HepG2 (cell line): ENCODE measurements around the gene TBL2. TPM values are rescaled to one million over a fixed set of nuclear protein-coding genes. Genes with fewer than 3 reads are reported as not detected.

ENCODE experiments used
- AGO2 ChIP-seq: fragments of 200-400 bp; formaldehyde crosslinking; optimal IDR thresholded peaks from 2 replicates; pipeline ENCODE3; 2017; ENCODE audit warnings: mild to moderate bottlenecking, low read depth, low read length, moderate library complexity
- CBX1 ChIP-seq: IDR thresholded peaks from one replicate; pipeline ENCODE4 v1.6.1; 2016; ENCODE audit warnings: antibody characterized with exemption, low read depth
- CBX5 ChIP-seq: sonication (generic); formaldehyde crosslinking; IDR thresholded peaks from 2 replicates; pipeline ENCODE4 v1.4.0; 2020; ENCODE audit warnings: missing genetic modification reagents, borderline replicate concordance
- CCAR2 ChIP-seq: fragments of 200-400 bp; formaldehyde crosslinking; optimal IDR thresholded peaks from 2 replicates; pipeline ENCODE3; 2018; ENCODE audit warnings: low read depth, mild to moderate bottlenecking, low read length, moderate library complexity
- EHMT2 ChIP-seq: fragments of 200-600 bp; sonication (generic); IDR thresholded peaks from 2 replicates; pipeline ENCODE4 v1.7.0; 2017; ENCODE audit warnings: antibody characterized with exemption, low read depth, low read length, borderline replicate concordance
- ESRRA ChIP-seq: sonication (generic); formaldehyde crosslinking; IDR thresholded peaks from 2 replicates; pipeline ENCODE4 v1.5.1; 2020; ENCODE audit warnings: mild to moderate bottlenecking, low read depth, missing genetic modification reagents
- MED1 ChIP-seq: sonication (generic); formaldehyde crosslinking; IDR thresholded peaks from 2 replicates; pipeline ENCODE4 v1.4.0; 2020; ENCODE audit warnings: missing genetic modification reagents
- NR2C2 ChIP-seq: sonication (generic); formaldehyde crosslinking; IDR thresholded peaks from 2 replicates; pipeline ENCODE4 v1.4.0; 2020; ENCODE audit warnings: missing genetic modification reagents, mild to moderate bottlenecking, moderate library complexity, borderline replicate concordance
- POLR2G ChIP-seq: fragments of 200-400 bp; formaldehyde crosslinking; IDR thresholded peaks from 2 replicates; pipeline ENCODE4 v1.6.1; 2018; ENCODE audit warnings: mild to moderate bottlenecking, low read depth, low read length, moderate library complexity
- PRPF4 ChIP-seq: fragments of 200-400 bp; formaldehyde crosslinking; IDR thresholded peaks from 2 replicates; pipeline ENCODE4 v1.6.1; 2016; ENCODE audit warnings: low read length, low read depth; ENCODE audit not compliant: poor library complexity, severe bottlenecking
- REL ChIP-seq: sonication (generic); formaldehyde crosslinking; conservative IDR thresholded peaks from 2 replicates; pipeline ENCODE4 v1.8.0; 2022; ENCODE audit warnings: mild to moderate bottlenecking, missing genetic modification reagents, moderate library complexity
- SRSF9 ChIP-seq: fragments of 200-400 bp; formaldehyde crosslinking; IDR thresholded peaks from 2 replicates; pipeline ENCODE4 v1.6.1; 2018; ENCODE audit warnings: borderline replicate concordance, mild to moderate bottlenecking, low read depth, low read length; ENCODE audit not compliant: insufficient read depth, poor library complexity, severe bottlenecking
- TBP ChIP-seq: sonication (generic); formaldehyde crosslinking; IDR thresholded peaks from 2 replicates; pipeline ENCODE4 v1.5.0; 2020; ENCODE audit warnings: missing genetic modification reagents
- USF2 ChIP-seq, 2 experiments: sonication (generic) in 1 of 2; formaldehyde crosslinking in 1 of 2; IDR thresholded peaks; 2 replicates each; pipeline versions ENCODE4 v1.5.1 to v1.6.1; 2011 to 2020; ENCODE audit warnings: borderline replicate concordance in 1 of 2, low read depth in 1 of 2, low read length in 1 of 2, mild to moderate bottlenecking in 1 of 2, missing genetic modification reagents in 1 of 2, moderate library complexity in 1 of 2
- ZIK1 ChIP-seq: sonication (generic); formaldehyde crosslinking; IDR thresholded peaks from 2 replicates; pipeline ENCODE4 v1.5.0; 2020; ENCODE audit warnings: mild to moderate bottlenecking, low read depth, missing genetic modification reagents, borderline replicate concordance
- ZKSCAN5 ChIP-seq: sonication (generic); formaldehyde crosslinking; IDR thresholded peaks from 2 replicates; pipeline ENCODE4 v1.5.1; 2020; ENCODE audit warnings: mild to moderate bottlenecking, missing genetic modification reagents
- ZNF326 ChIP-seq: sonication (generic); formaldehyde crosslinking; IDR thresholded peaks from 2 replicates; pipeline ENCODE4 v1.4.0; 2020; ENCODE audit warnings: missing genetic modification reagents, borderline replicate concordance
- ZNF367 ChIP-seq: sonication (generic); formaldehyde crosslinking; IDR thresholded peaks from 2 replicates; pipeline ENCODE4 v1.4.0; 2020; ENCODE audit warnings: missing genetic modification reagents, borderline replicate concordance
- ZNF615 ChIP-seq: sonication (generic); formaldehyde crosslinking; IDR thresholded peaks from 2 replicates; pipeline ENCODE4 v1.5.0; 2020; ENCODE audit warnings: mild to moderate bottlenecking, missing genetic modification reagents, borderline replicate concordance
- ZNF768 ChIP-seq: sonication (generic); formaldehyde crosslinking; IDR thresholded peaks from 2 replicates; pipeline ENCODE4 v1.4.0; 2020; ENCODE audit warnings: missing genetic modification reagents
- ZNF784 ChIP-seq: sonication (generic); formaldehyde crosslinking; IDR thresholded peaks from 2 replicates; pipeline ENCODE4 v1.5.1; 2020; ENCODE audit warnings: missing genetic modification reagents, mild to moderate bottlenecking, borderline replicate concordance
- polyA plus RNA-seq, 8 experiments: library from polyadenylated mRNA; depleted of rRNA in 3 of 8; stranded (reverse) in 7 of 8; unstranded in 1 of 8; fragments of >200 nt; fragmentation: Illumina TruSeq in 4 of 8; extraction: Trizol in 4 of 8; gene quantifications; 2 replicates each; pipeline versions ENCODE4 v1.2.1 to v1.2.3, GENCODE V29; 2011 to 2016; ENCODE audit warnings: low read depth in 4 of 8, missing spikeins in 1 of 8, mixed read lengths in 1 of 8; ENCODE audit not compliant: insufficient read depth in 1 of 8
- total RNA-seq, 5 experiments: library from RNA; depleted of rRNA; stranded (reverse); fragments of >200 nt; fragmentation: Illumina TruSeq; extraction: Trizol; gene quantifications; 2 replicates each; pipeline ENCODE4 v1.2.3, GENCODE V29; 2016; ENCODE audit warnings: low read depth in 1 of 5
- TF ChIP-seq, protein P1 (sequence below): sonication (generic); formaldehyde crosslinking; IDR thresholded peaks from 2 replicates; pipeline ENCODE4 v1.4.0; 2020; ENCODE audit warnings: missing genetic modification reagents
- TF ChIP-seq, protein P2 (sequence below): sonication (generic); formaldehyde crosslinking; IDR thresholded peaks from 2 replicates; pipeline ENCODE4 v1.8.1; 2022; ENCODE audit warnings: mild to moderate bottlenecking, missing genetic modification reagents

The TBL2 gene
- total and polyA plus RNA-seq, 2 of the 13 experiments (the other 11 are each of a cell fraction or from before 2014, with no cell fraction given) = 43.4 to 47.2 TPM

DNA sequence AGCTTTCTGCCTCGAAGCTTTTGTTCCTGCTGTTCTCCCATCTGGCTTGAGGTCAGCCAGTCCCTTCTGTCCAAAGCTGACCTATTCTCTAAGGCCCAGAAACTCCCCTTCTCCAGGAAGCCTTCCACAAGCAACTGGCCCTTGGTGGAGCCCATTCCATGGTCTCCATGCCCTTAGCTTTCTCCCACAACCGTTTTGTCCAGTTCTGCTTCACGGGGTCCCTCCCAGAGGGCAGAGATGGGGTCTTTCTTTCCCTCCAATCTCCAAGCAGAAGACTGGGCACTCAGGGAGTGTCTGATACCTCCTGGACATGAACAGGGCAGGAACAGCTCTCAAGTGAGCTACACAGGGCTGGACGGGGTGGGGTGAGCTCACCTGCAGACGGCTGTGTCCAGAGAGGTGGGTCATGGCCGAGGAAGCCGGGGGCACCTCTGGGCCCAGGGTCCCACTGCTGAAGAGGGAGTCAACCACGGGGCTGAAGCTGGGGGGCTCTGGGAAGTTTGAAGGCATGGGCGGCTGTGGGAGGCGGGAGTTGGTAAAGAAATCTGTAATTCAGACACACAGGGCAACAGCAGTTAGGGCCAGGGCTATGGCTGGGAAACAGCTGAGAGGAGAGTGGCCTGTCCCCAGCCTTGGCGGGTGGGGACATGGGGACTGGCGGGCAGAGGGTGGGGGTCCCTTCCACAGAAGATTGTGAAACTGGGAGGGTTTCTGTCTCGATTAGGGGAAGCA is 20.9 kb upstream of the TBL2 start (continued):
- TF ChIP-seq ESRRA (CRISPR knock-in tag) (no peak), CCAR2 (peak; percentile 61), USF2 (IDR thresholded peaks at IDR 0.05; ENCODE audit: low read depth, low read length) (no peak), USF2 (CRISPR knock-in tag; IDR thresholded peaks at IDR 0.05; ENCODE audit: borderline replicate concordance) (no peak), CBX1 (no peak), PRPF4 (no peak), ZKSCAN5 (CRISPR knock-in tag) (no peak), MED1 (CRISPR knock-in tag) (no peak), ZNF784 (CRISPR knock-in tag) (0 out of 2 replicates have a peak, but pooled peaks have one; percentile 23), TBP (CRISPR knock-in tag) (no peak), ZNF768 (CRISPR knock-in tag) (peak; percentile 45; the same call in 1 of the 2 replicates), CBX5 (CRISPR knock-in tag) (no peak), EHMT2 (no peak), REL (no peak), SRSF9 (no peak), ZNF615 (no peak), ZIK1 (no peak), ZNF326 (0 out of 2 replicates have a peak, but pooled peaks have one; percentile 75), POLR2G (peak; percentile 73), NR2C2 (CRISPR knock-in tag) (no peak), ZNF367 (CRISPR knock-in tag) (no peak), AGO2 (peak; percentile 99)
- TF ChIP-seq, protein P1, sequence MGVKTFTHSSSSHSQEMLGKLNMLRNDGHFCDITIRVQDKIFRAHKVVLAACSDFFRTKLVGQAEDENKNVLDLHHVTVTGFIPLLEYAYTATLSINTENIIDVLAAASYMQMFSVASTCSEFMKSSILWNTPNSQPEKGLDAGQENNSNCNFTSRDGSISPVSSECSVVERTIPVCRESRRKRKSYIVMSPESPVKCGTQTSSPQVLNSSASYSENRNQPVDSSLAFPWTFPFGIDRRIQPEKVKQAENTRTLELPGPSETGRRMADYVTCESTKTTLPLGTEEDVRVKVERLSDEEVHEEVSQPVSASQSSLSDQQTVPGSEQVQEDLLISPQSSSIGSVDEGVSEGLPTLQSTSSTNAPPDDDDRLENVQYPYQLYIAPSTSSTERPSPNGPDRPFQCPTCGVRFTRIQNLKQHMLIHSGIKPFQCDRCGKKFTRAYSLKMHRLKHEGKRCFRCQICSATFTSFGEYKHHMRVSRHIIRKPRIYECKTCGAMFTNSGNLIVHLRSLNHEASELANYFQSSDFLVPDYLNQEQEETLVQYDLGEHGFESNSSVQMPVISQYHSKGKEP = 0 out of 2 replicates have a peak, but pooled peaks have one; percentile 10
- TF ChIP-seq, protein P2, sequence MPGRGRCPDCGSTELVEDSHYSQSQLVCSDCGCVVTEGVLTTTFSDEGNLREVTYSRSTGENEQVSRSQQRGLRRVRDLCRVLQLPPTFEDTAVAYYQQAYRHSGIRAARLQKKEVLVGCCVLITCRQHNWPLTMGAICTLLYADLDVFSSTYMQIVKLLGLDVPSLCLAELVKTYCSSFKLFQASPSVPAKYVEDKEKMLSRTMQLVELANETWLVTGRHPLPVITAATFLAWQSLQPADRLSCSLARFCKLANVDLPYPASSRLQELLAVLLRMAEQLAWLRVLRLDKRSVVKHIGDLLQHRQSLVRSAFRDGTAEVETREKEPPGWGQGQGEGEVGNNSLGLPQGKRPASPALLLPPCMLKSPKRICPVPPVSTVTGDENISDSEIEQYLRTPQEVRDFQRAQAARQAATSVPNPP (CRISPR knock-in tag) = 0 out of 2 replicates have a peak, but pooled peaks have one; percentile 42
